HL-60 (cell line): ENCODE measurements around the gene GSTT2.

Source experiments
- POLR2AphosphoS5 ChIP-seq: IDR thresholded peaks from 2 replicates; pipeline ENCODE4 v1.6.1; 2012; ENCODE audit warnings: low read depth
- TF ChIP-seq, protein P1 (sequence below): IDR thresholded peaks from one replicate; pipeline ENCODE4 v1.5.1; 2011; ENCODE audit warnings: low read length, control low read depth, inconsistent platforms; ENCODE audit not compliant: insufficient read depth

- TF ChIP-seq, protein P1, sequence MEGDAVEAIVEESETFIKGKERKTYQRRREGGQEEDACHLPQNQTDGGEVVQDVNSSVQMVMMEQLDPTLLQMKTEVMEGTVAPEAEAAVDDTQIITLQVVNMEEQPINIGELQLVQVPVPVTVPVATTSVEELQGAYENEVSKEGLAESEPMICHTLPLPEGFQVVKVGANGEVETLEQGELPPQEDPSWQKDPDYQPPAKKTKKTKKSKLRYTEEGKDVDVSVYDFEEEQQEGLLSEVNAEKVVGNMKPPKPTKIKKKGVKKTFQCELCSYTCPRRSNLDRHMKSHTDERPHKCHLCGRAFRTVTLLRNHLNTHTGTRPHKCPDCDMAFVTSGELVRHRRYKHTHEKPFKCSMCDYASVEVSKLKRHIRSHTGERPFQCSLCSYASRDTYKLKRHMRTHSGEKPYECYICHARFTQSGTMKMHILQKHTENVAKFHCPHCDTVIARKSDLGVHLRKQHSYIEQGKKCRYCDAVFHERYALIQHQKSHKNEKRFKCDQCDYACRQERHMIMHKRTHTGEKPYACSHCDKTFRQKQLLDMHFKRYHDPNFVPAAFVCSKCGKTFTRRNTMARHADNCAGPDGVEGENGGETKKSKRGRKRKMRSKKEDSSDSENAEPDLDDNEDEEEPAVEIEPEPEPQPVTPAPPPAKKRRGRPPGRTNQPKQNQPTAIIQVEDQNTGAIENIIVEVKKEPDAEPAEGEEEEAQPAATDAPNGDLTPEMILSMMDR = no peak
- 0 out of 2 replicates have a peak, but pooled peaks have one; percentile 1 for TF ChIP-seq POLR2AphosphoS5
Observed at GRCh38 chr22:23969071-23969470, 10.9 kb upstream of the GSTT2 start.
